HG02973 (cell line): ENCODE results near the gene NOTUM.
"Not testable (repeated sequence)": the region's sequence is repeated elsewhere in the genome, so short reads cannot be mapped to it uniquely, and the experiment has no call there.

Experiments
- ATAC-seq: cut with Tn5 transposase; IDR thresholded peaks from one replicate; pipeline ENCODE4 v1.9.1; 2021; ENCODE audit warnings: moderate library complexity; ENCODE audit not compliant: unreplicated experiment

Gene NOTUM

DNA sequence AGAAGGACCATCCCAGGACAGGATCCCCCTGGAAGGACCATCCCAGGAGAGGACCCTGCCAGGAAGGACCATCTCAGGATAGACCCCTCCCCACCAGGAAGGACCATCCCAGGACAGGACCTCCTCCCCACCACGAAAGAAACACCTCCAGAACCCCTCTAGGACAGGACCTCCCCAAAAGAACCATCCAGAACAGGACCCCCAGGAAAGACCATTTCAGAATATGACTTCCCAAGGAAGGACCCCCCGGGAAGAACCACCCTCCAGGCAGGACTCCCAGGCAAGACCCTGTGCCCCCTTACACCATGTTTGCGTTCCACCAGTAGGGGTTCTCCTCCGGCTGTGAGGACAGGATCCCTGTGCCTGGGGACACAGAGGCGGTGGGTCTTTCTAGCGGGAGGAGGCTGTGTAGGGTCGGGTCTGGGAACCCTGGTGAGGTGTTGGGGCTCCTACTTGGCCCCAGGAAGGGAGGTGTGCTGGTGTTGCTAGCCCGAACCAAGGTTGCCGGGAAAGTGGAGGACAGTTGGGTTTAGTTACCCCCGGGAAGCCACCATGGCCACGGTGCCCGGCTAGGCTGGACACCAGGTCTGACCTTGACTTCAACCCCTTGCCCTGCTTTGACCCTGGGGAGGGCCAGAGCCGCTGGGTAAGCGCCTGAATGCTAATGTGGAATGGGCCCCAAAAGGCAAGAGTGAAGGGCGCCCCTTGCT, 2.2 kb downstream of the NOTUM start:
- ATAC-seq = no peak

DNA sequence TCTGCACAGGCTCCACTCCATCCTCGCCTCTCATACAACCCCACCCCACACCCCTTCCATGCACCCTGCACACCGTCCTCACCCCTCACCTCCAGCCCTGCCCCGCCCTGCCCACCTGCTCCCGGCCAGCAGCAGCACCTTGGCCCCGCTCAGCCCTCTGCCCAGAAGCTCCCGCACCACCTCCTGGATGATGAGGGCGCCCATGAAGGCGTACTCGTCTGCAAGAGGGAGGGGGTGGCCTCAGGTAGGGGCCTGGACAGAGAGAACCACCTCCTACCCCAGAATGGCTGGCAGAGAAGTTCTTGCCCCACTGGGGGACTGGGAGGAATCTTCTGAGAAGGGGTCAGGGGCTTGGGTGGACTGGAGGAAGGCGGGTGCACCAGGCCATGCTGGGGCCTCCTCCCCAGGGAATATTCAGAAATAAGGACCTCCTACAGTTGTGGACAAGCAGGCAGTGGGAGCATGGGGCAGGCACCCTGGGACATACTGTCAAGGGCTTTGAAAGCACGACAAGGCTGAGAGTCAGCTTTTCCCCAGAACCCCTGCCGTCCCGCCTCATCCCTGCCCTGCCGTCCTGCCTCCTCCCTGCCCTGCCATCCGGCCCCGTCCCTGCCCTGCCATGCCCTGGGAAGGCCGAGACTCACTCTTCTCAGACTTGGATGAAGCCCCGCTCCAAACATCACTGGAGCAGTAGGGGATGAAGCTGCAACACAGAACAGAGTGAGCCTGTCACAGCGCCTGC, 3.1 kb downstream of the NOTUM start:
- ATAC-seq = no peak

DNA sequence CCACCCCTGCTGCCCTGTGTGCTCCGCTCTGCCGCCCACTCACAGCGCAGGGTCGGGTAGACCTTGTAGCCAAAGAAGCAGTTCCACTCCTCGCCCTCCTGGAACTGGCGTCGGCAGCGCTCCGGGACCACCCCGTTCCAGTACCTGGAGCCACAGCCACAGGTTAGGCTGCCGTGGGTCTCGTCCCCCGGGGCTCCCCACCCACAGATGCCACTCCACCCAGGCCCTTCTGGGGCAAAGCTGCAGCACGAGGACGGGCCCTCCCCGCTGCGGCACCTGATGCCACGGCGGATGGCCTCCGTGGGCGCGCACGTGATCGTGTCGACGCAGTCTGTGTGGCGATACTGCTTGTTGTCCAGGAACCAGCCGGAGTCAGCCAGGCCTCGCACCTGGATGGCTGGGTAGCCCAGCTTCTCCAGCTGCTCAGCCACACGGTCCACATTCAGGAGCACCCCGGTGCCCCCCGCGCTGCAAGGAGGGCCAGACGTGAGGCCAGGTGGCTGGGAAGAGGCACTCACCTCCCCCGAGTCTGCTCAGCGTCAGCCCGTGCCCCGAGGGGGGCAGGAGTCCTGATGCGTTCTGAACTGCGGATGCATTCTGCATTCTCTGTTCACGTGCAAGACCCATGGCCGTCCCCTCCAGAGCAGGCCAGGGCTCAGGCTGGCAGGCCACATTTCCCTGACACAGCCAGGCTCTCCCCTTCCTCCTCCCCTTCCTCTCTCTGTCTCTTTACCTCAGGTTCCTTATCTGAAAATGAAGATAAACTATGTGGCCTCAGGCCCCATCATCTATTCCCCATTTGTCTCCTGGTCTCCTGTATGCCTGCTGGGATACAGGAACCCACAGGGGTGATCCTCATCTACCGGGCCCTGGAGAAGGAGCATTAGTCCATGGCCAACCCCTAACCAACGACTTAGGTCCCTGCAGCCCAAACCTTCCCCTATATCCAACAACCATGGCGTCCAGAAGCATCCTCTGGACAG, 4.1 kb downstream of the NOTUM start:
- ATAC-seq = no peak

DNA sequence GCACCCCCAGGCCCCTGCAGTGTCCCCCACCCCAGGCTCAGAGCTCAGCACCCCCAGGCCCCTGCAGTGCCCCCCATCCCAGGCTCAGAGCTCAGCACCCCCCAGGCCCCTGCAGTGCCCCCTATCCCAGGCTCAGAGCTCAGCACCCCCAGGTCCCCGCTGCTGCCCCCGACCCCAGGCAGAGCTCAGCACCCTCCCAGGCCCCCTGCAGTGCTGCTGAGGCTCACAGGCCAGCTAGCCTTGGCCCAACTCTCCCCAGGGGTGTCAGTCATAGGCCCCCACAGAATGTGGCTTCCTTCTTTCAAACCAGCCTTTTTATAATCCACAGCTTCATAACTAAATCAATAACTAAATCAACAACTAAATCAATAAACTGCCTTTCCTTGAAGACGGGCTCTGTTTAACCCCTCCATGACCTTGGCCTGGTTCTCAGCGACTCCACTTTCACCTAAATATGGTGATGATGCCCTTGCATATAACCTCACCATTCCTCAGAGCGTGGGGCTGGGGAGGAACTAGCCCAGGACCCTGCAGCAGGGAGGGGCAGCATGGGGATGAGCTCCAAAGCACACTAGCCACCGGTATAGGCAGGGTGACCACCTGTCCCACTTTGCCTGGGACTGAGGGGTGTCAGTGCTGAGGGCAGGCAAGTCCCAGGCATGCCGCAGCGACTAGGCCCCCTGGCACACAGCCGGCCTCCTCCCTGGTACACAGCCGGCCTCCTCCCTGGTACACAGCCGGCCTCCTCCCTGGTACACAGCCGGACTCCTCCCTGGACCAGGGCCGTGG, 5.0 kb downstream of the NOTUM start:
- no peak for ATAC-seq

DNA sequence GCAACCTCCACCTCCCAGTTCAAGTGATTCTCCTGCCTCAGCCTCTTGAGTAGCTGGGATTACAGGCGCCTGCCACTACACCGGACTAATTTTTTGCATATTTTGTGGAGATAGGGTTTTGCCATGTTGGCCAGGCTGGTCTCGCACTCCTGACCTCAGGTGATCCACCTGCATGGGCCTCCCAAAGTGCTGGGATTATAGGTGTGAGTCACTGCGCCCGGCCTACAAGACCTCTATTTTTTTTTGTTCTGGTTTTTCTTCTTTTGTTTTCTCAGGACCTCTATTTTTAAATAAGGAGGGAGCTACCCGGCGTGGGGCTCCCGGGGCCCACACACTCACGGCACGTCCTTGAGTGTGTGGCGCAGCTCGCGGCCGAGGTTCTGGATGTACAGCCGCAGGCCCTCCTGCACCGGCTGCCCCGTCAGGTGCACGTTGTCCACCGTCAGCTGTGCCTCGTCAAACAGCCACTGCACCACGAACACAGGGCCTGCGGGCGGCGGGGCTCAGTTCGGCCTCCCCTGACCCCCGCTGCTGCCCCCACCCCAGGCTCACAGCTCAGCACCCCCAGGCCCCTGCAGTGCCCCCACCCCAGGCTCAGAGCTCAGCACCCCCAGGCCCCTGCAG, 5.8 kb downstream of the NOTUM start:
- no peak for ATAC-seq

DNA sequence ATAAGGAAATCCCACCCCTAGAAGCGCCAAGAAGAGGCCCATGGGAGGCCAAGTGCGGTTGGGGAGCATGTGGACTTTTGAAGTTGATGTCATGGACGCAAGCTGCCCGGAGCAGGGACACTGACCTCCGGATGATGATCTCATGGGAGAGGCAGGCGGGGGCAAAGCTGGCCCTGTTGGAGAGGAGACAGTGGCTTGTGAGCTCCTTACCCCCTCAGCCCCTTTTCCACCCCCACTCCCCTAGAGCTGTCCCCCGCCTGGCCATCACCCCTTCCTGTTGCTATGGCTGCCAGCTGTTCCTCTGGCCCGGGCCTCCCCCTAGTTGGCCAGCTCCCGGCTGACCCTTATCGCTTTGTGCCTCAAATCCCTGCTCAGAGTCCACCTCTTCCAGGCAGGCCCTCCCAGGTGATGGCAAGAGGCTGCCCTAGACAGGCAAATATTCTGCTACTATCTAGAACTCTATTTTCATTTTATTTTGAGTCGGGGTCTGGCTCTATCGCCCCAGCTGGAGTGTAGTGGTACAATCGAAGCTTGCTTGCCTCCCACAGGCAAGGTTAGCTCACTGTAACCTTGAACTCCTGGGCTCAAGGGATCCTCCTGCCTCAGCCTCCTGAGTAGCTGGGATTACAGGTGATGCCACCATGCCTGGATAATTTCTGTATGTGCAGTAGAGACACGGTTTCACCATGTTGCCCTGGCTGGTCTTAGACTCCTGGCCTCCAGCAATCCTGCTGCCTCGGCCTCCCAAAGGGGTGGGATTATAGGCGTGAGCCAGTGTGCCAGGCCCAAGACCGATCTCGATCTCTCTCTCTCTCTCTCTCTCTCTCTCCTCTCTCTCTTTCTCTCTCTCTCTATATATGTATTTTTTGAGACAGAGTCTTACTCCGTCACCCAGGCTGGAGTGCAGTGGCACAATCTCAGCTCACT, 6.6 kb downstream of the NOTUM start:
- no peak for ATAC-seq

DNA sequence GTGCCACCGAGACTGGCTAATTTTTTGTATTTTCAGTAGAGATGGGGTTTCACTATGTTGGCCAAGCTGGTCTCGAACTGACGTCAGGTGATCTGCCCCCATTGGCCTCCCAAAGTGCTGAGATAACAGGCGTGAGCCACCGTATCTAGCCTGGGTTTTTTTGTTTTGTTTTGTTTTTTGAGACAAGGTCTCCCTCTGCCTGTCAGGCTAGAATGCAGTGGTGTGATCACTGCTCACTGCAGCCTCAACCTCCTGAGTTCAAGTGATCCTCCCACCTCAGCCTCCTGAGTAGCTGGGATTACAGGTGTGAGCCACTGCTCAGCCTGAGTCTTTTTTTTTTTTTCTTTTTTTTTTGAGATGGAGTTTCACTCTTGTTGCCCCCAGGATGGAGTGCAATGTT, 7.5 kb downstream of the NOTUM start:
- not testable (repeated sequence) for ATAC-seq

DNA sequence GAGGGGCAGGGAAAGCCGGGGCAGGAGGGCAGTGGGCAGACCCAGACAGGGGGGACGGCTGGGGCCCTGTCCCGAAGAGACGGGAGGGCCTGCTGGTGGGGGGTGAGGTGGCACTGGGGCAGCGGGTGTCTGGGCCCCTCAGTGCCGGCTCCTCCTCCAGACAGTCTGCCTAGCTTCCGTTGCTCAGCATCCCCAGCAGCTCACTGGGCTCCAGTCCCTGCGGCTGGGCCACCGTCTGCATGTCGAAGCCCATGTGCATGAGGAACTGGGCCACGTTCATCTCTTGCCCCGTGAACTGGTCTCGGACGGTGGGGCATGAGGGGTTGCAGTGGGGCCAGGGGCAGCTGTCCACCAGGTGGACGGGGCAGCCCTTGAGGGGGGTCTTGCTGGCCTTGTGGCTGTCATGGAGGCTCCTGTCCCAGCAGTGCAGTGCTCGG, 8.2 kb downstream of the NOTUM start:
- ATAC-seq = no peak

DNA sequence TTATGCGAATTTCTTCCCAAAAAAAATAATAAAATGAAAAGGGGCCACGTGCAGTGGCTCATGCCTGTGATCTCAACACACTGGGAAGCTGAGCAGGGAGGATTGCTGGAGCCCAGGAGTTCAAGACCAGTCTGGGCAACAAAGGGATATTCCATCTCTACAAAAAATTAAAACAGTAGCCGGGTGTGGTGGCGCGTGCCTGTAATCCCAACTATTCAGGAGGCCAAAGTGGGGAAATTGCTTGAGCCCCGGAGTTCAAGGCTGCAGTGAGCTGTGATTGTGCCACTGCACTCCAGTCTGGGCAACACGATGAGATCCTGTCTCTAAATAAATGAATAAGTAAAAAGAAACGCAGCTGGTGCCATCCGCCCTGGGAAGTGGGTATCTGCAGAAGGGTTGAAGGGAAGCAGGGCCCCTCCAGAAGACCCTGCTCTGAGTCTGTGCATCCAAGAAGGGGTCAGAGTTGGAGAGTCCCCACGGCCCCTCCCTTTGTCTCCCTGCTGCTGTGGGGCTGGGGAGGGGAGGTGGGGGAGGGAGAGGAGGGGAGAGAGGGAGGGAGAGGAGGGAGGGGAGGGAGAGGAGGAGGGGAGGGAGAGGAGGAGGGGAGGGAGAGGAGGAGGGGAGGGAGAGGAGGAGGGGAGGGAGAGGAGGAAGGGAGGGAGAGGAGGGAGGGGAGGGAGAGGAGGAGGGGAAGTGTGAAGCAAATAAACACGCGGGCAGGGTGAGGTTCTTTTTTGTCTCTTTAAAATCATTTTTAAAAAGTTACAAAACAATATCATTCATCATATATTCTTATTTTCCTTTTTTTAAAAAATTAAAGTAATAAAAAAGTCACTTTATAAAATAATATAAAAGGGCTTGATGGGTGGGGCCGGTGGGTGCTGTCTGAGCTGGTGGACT, 9.0 kb downstream of the NOTUM start:
- ATAC-seq = no peak

DNA sequence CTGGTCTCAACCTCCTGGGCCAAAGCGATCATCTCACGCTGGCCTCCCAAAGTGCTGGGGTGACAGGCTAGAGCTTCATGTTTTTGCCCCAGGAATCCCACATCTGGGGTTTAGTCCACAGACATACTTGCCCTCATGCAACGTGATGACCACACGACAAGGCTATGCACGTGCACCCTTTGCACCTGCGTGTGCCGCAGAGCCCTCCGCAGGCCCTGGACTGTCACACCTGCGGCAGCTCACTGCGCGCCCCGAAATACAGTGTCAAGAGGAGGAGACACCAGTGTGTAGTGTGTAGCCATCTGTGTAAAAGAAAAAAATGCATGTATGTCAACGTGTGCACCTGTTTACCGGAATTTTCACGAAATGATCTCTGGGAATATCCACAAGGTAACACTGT, 10.5 kb downstream of the NOTUM start:
- ATAC-seq = no peak

DNA sequence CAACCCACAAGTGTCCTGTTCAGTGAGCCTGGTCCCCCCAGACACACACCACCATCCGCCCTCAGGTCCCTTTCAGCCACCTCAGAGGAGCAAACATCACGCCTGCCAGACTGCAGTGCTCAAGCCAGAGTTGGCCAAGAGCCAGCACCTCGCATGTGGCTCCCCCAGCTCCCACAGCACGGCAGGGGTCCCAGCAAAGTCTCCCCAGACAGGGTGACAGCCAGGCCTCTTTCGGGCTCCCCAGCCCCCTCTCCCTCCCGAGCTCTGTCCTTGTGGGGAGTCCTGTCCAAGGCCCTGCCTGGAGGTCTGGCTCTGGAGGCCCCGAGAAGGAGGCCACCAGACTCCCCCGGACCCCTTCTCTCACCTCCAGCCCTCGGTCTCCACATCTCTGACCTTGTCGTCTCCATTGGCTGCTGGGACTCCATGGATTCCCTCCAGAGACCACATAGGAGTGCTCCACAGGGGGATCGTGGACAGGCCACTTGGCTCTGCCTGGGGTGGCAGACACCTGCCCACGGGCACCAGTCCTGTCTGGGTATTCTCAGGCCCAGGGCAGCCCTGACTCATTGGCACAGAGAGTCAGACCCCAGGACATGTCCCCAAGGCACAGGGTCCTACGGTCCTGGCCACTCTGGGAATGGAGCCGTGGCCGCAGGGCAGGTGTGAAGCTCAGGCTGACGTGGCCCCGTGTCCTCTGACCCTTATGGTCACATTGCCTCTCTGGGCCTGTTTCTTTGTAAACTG, 12.2 kb downstream of the NOTUM start:
- no peak for ATAC-seq

DNA sequence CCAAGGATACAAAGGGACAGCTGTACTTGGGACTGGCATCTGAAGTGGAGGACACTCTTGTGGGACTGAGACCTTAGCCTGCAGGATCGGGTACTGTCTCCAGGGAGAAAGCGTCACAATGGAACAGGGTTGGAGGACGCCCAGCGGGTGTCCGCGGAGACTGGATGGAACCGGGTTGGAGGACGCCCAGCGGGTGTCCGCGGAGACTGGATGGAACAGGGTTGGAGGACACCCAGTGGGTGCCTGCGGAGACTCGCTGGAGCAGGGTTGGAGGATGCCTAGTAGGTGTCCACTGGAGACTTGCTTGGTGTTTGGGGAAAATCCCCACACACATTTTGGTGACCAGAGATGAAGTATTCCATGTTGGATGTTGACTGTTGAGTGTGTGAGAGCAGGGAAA, 13.8 kb downstream of the NOTUM start, which contains the start of gene MYADML2:
TSS of gene MYADML2 (minus strand) at position 45 of the 400 bp plus-strand sequence. CDS start 5,492 bp downstream, outside the sequence.
- no peak for ATAC-seq

DNA sequence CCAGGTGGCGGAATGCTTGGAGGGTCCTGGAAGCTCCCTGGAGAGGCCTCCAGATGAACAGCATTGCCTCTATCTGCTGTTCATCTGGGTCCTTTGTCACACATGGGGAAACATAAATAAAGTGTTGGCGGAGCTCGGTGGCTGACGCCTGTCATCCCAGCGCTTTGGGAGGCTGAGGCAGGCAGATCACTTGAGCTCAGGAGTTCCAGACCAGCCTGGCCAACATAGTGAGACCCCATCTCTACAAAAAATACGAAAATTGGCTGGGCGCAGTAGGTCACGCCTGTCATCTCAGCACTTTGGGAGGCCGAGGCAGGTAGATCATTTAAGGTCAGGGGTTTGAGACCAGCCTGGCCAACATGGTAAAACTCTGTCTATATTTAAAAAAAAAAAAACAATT, 16.1 kb downstream of the NOTUM start:
- no peak for ATAC-seq

DNA sequence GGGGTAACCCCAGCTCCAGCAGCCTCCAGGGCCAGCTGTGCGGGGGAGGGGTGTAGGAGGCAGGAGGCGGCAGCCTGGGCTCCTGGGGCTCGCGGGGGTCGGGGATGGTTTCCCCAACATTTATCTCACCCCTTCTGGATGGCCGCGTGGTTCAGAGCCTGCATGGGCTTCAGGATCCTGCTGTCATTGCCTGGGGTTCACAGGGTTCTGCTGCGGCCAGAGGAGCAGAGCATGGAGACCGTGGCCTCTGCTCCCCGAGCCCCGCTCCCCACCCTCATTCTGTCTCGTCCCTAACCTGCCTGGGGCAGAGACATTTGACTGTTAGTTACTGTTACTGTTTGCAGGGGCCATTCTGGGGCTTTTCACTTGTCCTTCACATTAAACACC, 18.8 kb downstream of the NOTUM start:
- ATAC-seq = no peak

DNA sequence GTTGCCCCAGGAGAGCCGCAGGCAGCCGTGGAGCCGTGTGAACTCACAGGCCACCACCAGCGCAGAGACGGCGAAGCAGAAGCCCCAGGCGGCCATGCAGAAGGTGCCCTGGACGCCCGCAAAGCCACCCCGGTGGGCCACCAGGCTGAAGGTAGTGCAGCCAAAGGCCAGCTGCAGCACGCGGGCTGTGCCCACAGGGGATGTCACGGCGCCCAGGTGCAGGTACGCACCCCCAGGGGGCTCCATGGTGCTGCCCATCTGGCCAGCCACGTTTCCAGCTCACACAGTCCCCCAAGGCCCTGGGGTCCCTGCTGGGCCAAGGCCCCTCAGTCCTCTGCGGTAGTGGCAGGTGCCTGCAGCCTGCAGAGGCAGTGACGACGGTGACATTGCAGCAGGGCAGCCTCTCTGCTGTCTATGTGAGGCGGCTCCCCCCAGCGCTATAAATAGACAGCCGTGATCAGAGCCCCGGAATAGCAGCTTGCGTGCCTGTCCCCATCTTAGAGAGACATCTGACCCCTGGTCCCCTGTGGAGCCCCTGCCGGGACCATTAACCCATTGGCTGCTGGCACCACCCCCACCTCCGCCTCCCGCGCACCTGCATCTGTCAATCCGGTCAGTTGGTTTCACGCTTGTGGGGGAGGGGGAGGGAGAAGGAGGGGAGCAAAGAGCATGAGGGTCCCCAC, 19.4 kb downstream of the NOTUM start:
- no peak for ATAC-seq
